HFF-Myc (cell line): Measurements from ENCODE around the gene GRIK4.

Experiments used
- DNase-seq: peaks from one replicate; pipeline ENCODE4 v3.0.0-alpha.2; 2011; ENCODE audit warnings: low read depth; ENCODE audit errors: extremely low read depth
- H3K4me3 ChIP-seq: replicated peaks from 2 replicates; pipeline ENCODE4 v1.5.1; 2011; ENCODE audit warnings: low read depth, mild to moderate bottlenecking, control low read depth, low read length
- CTCF ChIP-seq: IDR thresholded peaks from 2 replicates; pipeline ENCODE4 v1.5.1; 2012; ENCODE audit warnings: mild to moderate bottlenecking, low read depth, low read length, control low read depth; ENCODE audit errors: missing control alignments

Gene GRIK4

GRCh38 chr11:120807414-120808150, 296.0 kb downstream of the GRIK4 start:
- H3K4me3 ChIP-seq, result no peak overlapping the region
- DNase-seq, result peak; percentile 46
- no peak for TF ChIP-seq CTCF

- no peak overlapping the region for H3K4me3 ChIP-seq
- no peak for DNase-seq
- TF ChIP-seq CTCF, result no peak
These were observed 297.1 kb downstream of the GRIK4 start for GRCh38 chr11:120808616-120809050.

- no peak for TF ChIP-seq CTCF
These were observed 298.7 kb downstream of the GRIK4 start for GRCh38 chr11:120810251-120810650.

GRCh38 chr11:120811199-120811598, 299.7 kb downstream of the GRIK4 start:
- H3K4me3 ChIP-seq, result no peak overlapping the region
- DNase-seq, result no peak
- TF ChIP-seq CTCF, result no peak

More at GRCh38 chr11:120810251-120810650, 298.7 kb downstream of the GRIK4 start:
- no peak overlapping the region for H3K4me3 ChIP-seq
- DNase-seq, result no peak

- no peak for DNase-seq
- TF ChIP-seq CTCF, result no peak
- no peak overlapping the region for H3K4me3 ChIP-seq
These were observed 300.2 kb downstream of the GRIK4 start for GRCh38 chr11:120811731-120812130.

- H3K4me3 ChIP-seq, result no peak overlapping the region
- DNase-seq, result no peak
- TF ChIP-seq CTCF, result no peak
These were observed 303.2 kb downstream of the GRIK4 start for GRCh38 chr11:120814531-120815318.
